Hematopoietic multipotent progenitor cell treated with erythropoietin and hydrocortisone succinate and interleukin-3 and kit ligand, for 8 days (in vitro differentiated cells): ENCODE results near the gene LAMA3.

ENCODE experiments used
- DNase-seq: peaks from one replicate; pipeline ENCODE4 v3.0.0-alpha.2; 2015

LAMA3 gene

DNA sequence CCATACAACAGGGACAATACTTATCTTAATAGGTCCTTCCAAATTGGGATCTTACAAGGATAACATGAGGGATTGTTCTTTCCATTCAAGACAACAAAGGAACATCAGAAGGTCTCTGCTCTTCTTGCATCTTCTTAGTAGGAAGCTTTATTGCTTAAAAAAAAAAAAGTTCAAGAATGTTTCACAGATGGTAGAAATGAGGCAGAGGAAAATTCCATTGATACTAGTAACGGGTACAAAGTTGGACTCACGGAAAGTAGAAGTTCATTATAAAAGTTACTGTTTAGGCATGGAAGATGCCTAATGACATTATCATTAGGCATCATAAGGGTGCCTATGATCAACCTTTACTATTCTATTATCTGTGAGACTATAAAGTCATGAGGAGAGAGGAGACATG lies 136.2 kb downstream of the LAMA3 start:
- DNase-seq: no peak

DNA sequence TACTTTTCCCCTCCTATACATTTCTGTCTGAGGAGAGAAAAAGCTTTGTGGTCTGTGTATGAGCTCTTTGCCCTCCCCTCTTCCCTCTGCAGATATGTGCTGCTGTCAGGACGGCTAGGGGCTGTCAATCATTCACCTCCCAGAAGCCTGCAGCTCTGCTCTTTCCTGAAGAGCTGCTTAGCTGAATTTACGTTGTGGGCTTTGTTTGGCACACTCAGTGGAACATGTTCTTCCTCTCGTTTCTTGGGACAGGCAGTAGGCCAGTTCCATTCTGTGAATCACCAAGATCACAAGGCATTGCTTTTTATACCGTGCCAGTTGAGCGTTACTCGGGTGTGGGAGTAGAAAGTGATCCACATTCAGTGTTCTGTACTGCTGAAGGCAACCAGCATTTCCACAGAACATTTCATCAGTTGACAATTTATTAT lies 136.7 kb downstream of the LAMA3 start:
- no peak for DNase-seq

DNA sequence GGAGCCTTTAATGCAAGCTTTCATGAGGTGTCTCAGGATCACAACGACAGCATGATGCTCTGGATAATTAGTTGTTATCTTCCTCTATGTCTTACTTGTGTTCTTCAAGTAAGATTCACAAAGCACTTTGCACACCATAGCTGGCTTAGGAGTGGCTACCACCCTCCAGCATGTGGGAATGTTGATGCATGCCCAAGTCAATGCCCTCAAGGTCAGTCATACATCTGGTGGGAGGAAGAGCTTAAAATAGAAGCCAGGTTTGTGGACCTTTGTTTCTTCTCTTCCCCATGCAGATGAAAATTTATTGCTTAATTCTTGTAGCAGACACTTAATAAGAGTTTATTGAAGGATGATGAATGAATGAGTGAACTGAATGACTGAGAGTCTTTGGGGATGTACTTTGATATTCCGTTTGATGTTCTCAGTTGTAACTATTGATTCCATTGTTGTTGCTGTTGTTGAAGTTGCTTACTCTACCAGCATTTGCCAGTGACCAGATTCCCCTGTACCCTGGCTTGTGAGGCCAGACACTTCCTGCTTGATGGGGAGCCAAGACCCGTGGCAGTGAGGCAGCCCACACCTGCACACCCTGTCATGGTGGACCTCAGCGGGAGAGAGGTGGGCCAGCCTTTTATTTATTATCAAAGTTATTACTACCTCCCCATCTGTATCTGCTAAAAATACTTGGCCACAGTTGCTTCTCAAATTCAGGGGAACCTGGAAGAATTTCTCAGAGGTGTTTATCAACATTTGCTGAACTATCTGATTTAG lies 137.8 kb downstream of the LAMA3 start:
- DNase-seq: no peak

DNA sequence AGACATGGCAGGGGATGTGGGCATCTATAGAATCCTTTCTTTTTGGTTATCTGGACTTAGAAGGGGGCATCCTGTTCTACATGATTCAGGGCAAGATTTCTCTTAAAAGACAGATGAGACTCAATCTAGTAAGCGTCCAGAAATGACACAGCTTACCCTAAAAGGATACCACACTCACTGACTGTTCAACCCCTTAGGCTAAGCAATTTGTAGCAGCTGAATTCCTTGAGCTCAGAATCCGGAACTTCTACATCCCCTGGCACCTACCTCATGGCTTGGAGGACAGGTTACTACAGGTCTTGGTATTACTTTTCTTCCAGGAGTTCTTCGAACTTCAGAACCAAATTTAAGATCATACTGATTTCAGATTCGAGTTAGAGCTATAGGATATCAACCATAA lies 138.4 kb downstream of the LAMA3 start:
- no peak for DNase-seq

DNA sequence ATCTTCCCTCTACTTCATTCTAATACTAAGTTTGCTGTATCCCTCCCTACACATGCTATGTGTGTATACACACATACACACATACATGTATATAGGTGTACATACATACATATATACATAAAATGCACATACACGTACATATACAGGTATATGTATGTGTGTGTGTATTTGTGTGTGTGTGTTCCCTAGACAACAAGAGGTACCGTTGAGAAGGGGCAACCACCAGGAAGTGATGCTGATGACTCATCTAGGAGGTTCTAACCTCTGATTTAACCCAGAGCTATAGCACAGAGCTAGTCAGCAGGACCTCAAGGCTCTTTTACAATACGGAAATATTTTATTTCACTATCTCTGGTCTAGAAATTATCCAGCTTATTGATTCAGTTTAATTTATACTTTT lies 139.2 kb downstream of the LAMA3 start:
- DNase-seq: peak; percentile 19

DNA sequence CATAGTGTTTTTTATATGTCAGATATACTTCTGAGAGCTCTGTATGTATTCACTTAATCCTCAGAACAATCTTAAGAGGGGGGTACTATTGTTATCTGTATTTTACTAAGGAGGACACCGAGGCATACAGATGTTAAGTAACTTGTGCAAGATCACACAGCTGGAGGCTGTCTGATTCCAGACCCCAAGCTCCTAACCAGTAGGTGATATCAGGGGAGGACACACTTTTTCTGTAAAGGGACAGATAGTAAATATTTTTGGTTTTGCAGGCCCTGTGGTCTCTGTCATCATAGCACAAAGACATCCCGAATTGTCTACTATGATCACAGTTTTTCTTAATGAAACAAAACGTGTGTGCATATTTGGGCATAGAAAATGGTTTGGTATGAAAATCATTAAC lies 143.7 kb downstream of the LAMA3 start:
- peak; percentile 89 for DNase-seq

DNA sequence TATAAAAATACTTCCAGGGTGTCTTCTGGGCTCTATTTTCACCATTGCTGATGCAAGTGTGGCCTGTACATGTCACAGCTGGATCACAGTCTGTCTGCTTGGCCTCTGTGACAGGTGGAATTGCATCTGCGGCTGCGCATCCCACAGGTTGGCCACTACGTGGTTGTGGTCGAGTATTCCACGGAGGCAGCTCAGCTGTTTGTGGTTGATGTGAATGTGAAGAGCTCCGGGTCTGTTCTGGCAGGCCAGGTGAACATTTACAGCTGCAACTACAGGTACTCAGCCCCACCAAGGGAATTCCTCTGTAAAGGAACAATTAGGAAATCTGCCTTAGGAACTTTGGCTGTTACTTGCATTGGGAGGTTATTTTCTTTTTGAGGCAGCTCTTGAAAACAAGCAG lies 144.5 kb downstream of the LAMA3 start:
- no peak for DNase-seq

DNA sequence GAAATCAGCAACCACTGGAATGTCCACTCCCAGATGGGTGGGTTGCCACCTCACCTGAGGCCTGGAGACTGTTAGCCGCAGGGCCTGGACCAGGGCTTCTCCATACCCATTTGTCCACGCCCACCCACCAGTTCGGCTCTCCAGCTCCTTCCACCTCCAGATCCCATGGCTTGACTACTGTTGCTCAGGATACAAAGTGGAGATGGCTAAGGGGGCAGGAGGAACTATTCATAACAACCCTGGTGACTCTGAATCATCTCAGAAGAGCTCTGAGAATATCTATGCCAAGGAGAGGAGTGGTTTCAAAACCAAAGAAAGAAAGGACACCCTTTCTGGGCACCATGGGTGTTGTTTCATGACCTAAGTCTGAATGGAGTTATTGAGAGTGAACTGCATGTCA lies 145.8 kb downstream of the LAMA3 start:
- no peak for DNase-seq

DNA sequence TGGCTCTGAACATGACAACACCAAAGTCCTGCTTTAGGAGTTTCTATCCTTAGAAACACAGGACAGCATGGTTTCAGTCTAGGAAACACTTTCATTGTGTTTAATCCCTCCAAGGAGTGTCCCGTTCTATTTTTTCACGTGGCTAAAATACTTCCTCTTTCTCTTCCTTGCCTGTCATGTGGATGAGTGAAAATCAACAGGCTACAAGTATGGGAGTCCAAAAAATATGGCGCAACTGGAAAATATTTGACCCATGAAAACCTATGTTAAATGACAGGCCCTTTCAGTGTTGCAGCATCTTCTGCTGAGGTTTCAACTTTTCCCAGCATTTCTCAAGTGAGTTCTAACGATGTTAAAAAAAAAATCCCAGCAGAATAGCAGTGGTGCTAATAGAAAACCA lies 146.3 kb downstream of the LAMA3 start:
- no peak for DNase-seq

DNA sequence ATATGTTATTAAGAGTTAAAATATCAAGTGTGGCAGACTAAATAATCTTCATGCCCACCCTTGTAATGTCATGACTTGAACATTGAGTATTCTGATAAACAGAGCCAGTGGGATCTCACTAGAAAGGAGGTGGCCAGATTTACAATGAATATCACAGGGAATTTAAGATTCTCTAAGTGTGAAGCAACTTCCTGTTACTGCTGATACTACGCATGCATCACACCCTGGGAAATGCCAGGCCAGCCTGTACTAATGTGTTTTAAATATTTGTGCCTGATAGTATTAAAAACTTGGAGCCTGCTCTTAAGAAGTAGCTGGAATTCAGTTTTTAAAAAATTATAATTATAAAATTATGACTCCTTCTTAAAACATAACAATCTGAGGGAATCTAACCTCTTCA lies 148.3 kb downstream of the LAMA3 start:
- DNase-seq: no peak

DNA sequence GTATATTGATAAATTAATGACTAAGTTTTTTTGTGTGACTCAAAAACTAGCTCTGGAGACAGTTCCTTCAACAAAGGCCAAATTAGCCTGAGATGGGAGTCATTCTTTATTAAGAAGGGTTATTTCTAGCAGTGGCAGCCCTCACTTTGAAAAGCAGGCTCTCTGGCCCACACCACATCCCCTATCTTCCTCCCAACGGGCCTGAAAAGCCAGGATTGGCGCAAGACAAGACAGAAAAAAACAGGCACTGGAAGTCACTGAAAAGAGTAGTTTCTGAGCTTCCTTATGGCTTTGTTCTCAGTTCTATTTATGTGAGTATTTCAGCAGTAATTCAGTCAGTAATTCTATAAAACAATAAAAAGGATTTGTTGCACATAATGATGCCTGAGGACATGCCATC lies 149.0 kb downstream of the LAMA3 start:
- no peak for DNase-seq

DNA sequence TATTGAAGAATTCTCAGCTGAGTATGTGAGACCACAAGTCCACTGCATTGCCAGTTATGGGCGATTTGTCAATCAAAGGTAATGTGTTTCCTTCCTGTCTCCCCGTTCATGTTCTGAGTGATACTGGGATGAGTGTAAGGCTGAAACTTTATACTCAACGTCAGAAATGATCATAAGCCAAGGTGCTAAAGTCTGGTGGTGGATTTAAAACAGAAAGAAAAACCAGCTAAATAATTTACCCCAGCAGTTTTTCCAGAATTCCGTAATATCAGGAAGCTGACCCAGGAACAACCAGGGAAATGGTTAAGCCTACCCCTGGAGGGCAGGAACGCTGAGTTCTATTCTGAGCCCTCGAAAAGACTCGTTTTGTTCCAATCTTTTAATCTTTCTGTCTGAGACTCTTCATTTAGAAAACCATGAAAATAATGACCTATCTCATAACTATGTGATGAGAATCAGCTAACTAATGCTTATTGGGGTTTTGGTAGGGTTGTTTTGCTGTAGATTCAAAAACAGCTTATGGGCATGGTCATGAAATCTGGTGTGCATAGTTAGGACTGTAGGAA lies 149.6 kb downstream of the LAMA3 start:
- DNase-seq: no peak

DNA sequence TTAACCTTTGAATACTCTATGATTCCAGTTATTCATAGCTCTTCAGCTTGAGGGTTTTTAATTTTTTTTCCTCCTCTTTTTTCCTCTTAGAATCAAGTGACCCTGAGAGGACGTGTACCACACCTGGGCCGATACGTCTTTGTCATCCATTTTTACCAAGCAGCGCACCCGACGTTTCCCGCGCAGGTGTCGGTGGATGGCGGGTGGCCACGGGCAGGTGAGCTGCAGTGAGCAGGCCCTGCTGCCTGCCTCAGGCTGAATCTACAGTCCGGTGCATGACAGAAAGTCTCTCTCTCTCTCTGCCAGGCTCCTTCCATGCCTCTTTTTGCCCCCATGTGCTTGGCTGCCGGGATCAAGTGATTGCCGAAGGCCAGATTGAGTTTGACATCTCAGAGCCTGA lies 153.1 kb downstream of the LAMA3 start:
- no peak for DNase-seq

DNA sequence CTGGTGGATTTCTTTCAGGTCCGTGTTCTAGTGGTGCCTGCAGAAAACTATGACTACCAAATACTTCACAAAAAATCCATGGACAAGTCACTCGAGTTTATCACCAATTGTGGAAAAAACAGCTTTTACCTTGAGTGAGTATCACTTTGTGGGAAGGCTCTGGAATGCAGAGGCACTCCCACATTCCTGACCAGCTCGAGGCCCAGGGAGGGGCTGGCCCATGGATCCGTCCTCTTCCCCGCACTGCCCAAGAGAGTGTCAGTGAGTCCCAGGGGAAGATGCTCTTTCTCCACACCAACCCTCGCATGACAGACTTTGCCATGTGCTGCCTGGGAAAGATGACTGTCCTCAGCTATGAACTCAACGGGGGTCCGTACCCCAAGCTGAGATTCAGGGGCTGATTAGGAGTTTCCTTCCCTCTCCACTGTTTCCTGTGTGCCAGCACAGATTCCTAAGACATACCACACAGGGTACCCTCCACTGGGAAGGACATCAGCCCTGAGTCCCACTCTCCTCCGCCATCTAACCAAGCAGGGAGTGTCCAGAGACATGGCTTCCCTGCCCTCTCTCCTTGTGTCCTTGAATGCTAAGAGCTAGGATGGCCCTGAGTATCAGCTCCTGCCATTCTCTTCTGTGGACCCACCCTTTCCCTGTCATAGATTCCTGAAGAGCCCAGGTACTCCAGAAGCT lies 155.9 kb downstream of the LAMA3 start:
- no peak for DNase-seq

DNA sequence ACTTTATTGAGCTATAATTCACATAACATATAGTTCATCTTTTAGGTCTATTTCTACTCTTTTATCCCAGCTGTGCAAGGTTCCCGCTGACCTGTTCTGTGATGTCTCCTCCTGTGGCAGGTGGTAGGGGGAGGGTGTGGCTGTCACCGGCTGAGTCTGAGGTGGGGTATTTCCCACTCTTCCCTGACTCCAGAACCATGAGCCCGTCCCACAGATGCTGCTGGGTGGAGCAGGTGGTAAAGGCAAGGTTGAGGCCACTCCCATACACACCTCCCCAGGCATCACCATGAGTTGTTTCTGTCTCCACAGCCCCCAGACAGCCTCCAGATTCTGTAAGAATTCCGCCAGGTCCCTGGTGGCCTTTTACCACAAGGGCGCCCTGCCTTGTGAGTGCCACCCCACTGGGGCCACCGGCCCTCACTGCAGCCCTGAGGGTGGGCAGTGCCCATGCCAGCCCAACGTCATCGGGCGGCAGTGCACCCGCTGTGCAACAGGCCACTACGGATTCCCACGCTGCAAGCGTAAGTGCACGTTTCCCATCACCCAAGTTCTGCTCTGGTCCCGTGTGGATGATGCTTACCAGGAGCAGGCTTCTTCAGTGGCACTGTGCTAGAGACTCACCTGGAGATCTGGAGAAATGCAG lies 156.9 kb downstream of the LAMA3 start:
- no peak for DNase-seq

DNA sequence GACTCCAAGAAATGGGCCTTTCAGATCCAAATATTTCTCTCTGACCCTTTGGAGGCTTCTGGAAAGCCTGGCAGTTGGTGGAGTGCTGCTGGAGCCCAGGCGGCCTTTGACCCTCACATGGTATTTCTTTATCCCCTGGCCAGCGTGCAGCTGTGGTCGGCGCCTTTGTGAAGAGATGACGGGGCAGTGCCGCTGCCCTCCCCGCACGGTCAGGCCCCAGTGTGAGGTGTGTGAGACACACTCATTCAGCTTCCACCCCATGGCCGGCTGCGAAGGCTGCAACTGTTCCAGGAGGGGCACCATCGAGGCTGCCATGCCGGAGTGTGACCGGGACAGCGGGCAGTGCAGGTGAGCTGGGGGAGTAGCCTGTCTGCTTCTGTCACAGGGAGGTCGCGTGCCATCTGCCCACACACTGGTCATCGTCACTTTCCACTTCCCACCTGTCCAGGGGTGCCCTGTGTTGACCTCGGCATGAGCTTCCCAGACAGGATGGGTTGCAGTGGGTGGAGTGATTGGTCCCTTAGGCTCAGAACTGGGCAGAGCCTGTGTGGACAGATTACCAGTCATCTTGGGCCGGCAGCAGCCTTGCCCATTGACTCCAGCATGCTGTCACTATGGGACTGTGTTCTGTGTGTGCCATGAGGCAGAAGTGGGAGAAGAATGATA lies 158.2 kb downstream of the LAMA3 start:
- no peak for DNase-seq

DNA sequence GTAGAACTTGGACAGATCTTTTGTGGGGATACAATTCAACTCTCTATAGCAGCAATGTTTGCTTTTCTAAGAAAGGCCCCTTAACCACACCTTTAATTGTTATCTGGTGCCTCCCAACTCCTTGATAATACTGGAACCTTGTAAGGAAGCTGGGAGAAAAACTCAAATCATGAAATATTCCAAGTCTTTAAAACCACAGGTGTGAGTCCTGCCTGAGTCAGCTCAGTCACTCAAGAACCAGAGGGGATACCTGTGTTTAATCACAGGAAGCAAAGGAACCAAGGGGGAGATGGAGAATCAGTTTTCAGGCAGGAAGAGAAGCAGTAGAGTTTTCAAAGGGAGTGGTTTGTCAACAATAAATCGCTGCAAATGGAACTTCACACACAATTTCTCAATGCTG lies 159.9 kb downstream of the LAMA3 start:
- DNase-seq: no peak

DNA sequence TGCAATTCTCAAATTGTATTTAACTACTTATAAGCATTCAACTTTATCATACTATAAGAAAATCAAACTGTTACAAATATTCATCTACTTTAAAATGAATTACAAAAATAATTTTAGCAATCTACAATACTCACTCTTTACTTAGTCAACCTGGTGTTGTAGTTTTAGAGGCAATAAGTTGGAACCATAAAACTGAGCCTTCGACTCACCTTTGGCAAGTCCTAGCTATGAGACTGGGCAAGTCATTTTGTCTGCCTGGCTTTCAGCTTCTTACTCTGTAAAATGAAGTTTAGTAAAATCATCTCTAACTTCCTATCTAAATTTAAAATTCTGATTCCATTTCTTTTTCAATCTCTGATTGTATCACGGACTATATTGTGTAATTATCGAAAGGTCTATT lies 161.0 kb downstream of the LAMA3 start:
- DNase-seq: no peak

DNA sequence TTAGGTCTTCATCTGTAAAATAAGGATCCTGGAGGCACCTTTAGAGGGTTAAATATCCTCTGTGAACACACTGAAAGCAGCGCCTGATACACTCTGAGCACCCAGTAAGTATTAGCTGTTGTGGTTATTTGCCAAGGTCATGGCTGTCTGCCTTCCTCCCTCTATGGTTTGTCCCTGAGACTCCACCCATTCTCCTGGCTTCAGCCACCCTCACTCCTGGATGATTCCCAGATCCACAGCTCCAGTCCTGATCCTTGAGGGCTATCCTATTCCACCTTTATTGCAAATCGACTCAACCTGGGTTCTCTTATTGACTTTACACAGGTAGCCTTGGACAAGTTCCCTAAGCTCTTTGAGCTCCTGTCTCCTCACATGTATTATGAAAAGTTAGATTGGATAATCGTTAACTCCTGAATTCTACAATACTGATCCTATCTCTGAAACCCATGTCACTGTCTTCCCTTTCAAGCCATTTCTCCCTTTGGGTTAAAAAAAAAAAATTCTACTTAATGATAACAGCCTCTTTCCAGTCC lies 162.3 kb downstream of the LAMA3 start:
- no peak for DNase-seq

DNA sequence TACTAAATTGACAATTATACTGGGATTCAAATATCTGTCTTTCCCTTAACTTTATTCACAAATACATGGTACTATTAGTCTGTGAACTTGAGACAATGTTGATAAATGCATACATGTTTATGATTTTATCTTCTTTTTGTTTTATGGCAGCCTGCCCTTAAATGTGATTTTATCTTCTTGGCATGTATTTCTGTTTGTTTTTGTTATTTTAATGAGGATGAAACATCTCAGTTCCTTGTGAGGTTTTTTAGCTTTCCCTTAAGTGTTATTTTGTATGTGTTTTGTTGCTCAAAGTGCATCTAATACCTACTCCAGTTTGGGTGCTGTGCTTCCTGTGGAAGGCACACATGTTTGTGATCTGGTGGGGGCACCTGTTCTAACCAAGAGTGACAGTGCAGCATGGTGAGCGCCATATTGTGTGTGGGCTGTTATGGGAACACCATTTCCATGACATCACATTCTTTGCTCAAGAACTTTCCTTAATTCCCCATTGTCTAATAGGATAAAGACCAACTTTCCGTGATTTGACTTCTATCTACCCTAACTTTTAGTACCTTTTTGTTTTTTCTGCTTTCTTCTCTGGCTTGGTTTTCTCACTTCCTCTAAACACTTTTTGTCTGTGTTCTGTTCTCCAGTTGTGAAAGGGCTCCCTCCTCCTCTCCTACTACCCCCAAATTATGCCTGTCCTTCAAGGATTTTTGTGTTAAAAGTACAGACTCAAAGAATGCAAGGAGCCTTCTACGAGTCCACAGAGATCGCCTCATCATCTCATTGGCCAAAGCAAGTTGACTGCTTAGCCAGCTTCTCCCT lies 163.2 kb downstream of the LAMA3 start:
- DNase-seq: no peak

DNA sequence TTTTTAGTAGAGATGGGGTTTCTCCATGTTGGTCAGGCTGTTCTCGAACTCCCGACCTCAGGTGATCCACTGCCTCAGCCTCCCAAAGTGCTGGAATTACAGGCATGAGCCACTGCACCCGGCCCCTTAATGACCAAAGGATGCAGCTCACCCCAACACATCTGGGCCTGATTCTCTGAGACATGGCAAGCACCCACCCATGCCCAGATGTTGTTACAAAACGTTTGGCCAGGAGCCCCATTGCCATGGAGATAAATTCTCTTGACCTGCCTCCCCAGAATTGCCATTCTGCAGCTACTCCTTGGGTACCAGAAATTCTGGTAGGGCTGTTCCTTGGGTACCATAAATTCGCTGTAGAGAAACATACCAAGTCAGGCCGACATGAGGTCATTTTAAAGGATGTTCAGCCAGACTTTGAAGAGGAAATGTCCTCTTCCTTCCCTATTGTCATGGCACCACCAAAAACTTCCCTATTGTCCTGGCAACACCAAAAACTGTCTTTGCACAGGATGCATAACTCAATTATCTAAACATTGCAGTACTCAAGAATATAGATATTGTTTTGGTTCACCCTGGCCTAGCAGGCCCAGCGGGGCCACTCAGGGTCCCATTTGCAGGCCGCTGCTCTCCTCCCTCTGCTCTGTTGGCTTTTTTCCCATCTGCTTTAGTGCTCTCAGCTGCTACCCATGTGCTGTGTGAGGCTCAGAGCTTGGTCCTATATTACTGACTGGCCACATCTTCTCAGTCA lies 164.4 kb downstream of the LAMA3 start:
- DNase-seq: no peak
